Measurements from ENCODE around the gene PRPF8. TPM values are rescaled to one million over a fixed set of nuclear protein-coding genes. Genes with fewer than 3 reads are reported as not detected.
A peak's percentile ranks its signal among the peaks of the same experiment; 100 is the strongest.

PRPF8 gene
- total and polyA plus RNA-seq, 7 donors: 25.9 to 155 (median 115) TPM

DNA sequence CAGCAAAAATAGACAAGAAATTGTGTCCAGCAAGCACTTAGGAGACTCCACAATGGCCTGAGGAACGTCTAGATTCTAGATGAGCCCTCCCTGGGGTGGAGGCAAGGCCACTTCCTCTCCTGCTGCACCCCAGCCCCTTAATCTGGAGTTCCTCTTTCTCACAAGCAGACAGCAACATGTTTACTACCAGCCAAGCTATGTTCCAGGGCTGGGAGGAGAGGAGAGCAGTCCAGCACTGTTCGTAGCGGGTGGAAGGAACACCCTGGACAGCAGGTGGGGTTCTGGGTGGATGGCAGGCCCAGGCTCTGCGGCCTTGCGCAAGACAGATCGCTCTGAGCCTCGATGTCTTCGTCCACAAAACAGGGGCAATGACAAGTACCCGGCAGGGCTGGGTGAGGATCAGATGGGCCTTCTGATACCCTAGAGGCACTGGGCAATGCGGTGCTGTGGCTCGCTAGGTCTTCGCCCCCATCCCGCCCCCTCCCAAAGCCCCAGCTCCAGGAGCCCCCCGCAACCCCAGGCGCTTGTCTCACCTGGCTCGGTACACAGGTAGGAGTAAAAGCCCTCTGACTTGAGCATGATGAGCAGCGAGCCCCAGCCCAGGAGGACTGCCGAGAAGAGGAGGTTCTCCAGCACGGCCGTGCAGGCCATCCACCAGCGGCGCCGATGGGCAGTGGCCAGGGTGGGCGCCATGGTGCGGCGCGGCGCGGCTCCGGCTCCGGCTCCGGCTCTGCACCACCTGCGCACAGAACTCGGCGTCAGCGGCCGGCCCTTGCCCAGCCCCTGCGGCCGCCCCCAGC lies 57.3 kb downstream of the PRPF8 start:
- Histone ChIP-seq H3K36me3 (no peaks in the 10 kb centered on the region), H3K27me3 (no peaks in the 10 kb centered on the region), H3K9me3 (no peaks in the 10 kb centered on the region), H3K4me1 (peaks cover 0 to 30% (median 20%) of the 10 kb centered on the region in 4 donors), H3K4me3 (peak overlapping the region; percentile 57 to 74 (median 66)), H3K27ac (peak overlapping the region; percentile 86 to 97 (median 94))
- intact Hi-C loops (cut with DNase I): loop anchor here (10.0 kb wide), 1 partner anchor 263 kb away; no protein-coding TSS in a partner anchor
- TF ChIP-seq POLR2AphosphoS5 (IDR thresholded peaks at IDR 0.05) (peak; percentile 14 to 58 (median 38)), EP300 (IDR thresholded peaks at IDR 0.05) (no peak)
- 14 to 16% methylated on average over 39 of the region's 39 CpGs for WGBS, 2 donors
- no peak for DNase-seq

DNA sequence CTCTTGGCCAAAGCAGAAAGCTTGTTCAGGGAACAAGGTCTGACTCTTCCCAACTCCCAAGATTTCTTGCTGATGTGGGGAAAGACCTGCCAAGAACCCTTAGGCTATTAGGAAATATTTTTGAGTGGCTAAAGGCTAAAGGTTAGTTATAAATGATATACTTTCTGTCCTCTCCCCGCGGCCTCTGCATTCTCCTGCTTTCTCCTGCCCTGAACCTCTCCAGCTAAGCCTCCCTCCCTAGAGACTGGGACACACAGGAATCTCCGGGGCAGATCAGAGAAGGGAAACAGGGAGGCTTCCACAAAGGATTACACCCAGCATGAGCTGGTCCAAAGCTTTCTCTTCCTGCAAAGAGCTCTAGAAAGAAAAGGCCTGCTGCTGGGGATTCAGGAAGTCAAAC lies 58.3 kb downstream of the PRPF8 start:
- Histone ChIP-seq H3K36me3 (no peaks in the 10 kb centered on the region), H3K4me1 (peaks cover 0 to 30% (median 20%) of the 10 kb centered on the region in 4 donors), H3K4me3 (no peak overlapping the region), H3K27ac (peak overlapping the region in 3 of 4 donors; percentile 29 to 92 (median 37)), H3K9me3 (no peaks in the 10 kb centered on the region), H3K27me3 (no peaks in the 10 kb centered on the region)
- 76 to 80% methylated on average over 3 of the region's 3 CpGs for WGBS, 2 donors
- TF ChIP-seq, protein P1, sequence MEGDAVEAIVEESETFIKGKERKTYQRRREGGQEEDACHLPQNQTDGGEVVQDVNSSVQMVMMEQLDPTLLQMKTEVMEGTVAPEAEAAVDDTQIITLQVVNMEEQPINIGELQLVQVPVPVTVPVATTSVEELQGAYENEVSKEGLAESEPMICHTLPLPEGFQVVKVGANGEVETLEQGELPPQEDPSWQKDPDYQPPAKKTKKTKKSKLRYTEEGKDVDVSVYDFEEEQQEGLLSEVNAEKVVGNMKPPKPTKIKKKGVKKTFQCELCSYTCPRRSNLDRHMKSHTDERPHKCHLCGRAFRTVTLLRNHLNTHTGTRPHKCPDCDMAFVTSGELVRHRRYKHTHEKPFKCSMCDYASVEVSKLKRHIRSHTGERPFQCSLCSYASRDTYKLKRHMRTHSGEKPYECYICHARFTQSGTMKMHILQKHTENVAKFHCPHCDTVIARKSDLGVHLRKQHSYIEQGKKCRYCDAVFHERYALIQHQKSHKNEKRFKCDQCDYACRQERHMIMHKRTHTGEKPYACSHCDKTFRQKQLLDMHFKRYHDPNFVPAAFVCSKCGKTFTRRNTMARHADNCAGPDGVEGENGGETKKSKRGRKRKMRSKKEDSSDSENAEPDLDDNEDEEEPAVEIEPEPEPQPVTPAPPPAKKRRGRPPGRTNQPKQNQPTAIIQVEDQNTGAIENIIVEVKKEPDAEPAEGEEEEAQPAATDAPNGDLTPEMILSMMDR (IDR thresholded peaks at IDR 0.05): no peak
- TF ChIP-seq EP300 (IDR thresholded peaks at IDR 0.05) (no peak), POLR2AphosphoS5 (IDR thresholded peaks at IDR 0.05) (no peak), POLR2A (IDR thresholded peaks at IDR 0.05) (no peak)
- intact Hi-C loops (cut with DNase I): loop anchor here (10.0 kb wide), 1 partner anchor 262 kb away; no protein-coding TSS in a partner anchor
- DNase-seq: no peak

DNA sequence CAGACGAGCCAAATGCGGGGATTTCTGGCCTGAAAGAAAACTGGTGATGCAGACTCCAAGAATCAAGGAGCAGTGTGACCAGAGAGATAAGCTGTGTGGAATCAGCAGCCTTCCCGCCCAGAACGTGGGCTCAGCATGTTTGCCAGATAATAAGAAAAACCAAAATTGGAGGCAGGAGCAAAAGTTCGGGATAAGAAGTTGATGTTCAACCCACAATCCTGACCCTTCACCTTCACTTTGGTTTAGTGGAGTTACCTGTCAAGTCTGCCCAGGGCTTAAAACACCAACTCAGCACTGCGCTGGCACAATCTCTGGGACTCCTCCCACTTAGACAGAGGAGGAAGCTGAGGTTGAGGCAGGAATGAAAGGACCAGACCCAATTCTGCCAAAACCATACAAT lies 59.1 kb downstream of the PRPF8 start:
- Histone ChIP-seq H3K9me3 (no peaks in the 10 kb centered on the region), H3K4me1 (peaks cover 0 to 30% (median 20%) of the 10 kb centered on the region in 4 donors), H3K36me3 (no peaks in the 10 kb centered on the region), H3K4me3 (no peak overlapping the region), H3K27ac (no peak overlapping the region), H3K27me3 (no peaks in the 10 kb centered on the region)
- TF ChIP-seq EP300 (IDR thresholded peaks at IDR 0.05): no peak
- no peak for TF ChIP-seq POLR2AphosphoS5 (IDR thresholded peaks at IDR 0.05)
- TF ChIP-seq, protein P1 (IDR thresholded peaks at IDR 0.05): no peak
- TF ChIP-seq POLR2A (IDR thresholded peaks at IDR 0.05): no peak
- WGBS, 2 donors: 86 to 88% methylated on average over 6 of the region's 6 CpGs
- intact Hi-C loops (cut with DNase I): loop anchor here (10.0 kb wide), 1 partner anchor 261 kb away; no protein-coding TSS in a partner anchor
- no peak for DNase-seq

DNA sequence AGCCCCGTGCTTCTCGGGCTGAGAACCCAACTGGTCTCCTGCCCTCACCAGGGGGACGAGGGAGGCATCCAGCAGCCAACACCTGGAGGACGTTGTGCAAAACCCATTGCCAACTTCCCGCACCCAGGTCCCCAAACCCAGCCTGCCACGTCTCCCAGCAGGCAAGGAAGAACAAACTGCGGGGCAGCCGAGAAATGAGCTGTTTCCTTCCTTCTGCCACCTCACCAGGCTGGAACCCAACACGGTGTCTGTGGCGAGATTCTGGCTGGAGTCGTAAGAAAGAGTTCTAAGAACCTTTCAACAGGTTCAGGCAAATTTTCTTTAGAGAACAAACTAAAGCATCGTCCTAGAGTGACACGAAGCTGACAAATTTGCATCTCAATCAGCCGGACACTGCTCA lies 59.6 kb downstream of the PRPF8 start:
- Histone ChIP-seq H3K9me3 (no peaks in the 10 kb centered on the region), H3K27me3 (no peaks in the 10 kb centered on the region), H3K27ac (no peak overlapping the region), H3K4me1 (peaks cover 0 to 28% (median 19%) of the 10 kb centered on the region in 4 donors), H3K36me3 (no peaks in the 10 kb centered on the region), H3K4me3 (no peak overlapping the region)
- TF ChIP-seq, protein P1 (IDR thresholded peaks at IDR 0.05): no peak
- DNase-seq: no peak
- 77 to 91% methylated on average over 14 of the region's 14 CpGs for WGBS, 2 donors
- intact Hi-C loops (cut with DNase I): loop anchor here (10.0 kb wide), 1 partner anchor 260 kb away; no protein-coding TSS in a partner anchor

DNA sequence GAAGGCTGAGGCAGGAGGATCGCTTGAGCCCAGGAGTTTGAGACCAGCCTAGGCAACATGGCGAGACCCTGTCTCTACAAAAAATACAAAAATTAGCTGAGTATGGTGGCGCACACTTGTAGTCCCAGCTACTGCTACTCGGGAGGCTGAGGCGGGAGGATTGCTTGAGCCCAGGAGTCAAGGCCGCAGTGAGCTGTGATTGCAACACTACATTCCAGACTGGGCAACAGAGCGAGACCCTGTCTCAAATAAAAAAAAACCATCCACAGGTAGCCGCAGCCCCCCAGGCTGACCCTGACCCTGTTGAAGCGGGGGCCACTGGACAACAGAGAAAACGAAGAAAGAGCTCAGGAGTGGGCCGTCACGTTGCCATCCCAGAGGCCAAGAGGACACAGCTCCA lies 60.0 kb downstream of the PRPF8 start:
- H3K27me3 ChIP-seq: no peaks in the 10 kb centered on the region
- TF ChIP-seq, protein P1 (IDR thresholded peaks at IDR 0.05): no peak
- TF ChIP-seq POLR2A (IDR thresholded peaks at IDR 0.05) (no peak), EP300 (IDR thresholded peaks at IDR 0.05) (no peak), POLR2AphosphoS5 (IDR thresholded peaks at IDR 0.05) (no peak)
- H3K4me1 ChIP-seq: peaks cover 0 to 24% (median 15%) of the 10 kb centered on the region in 4 donors
- H3K4me3 ChIP-seq: no peak overlapping the region
- no peak overlapping the region for H3K27ac ChIP-seq
- intact Hi-C loops (cut with DNase I): loop anchor here (10.0 kb wide), 1 partner anchor 260 kb away; no protein-coding TSS in a partner anchor
- WGBS, 2 donors: 88 to 89% methylated on average over 12 of the region's 12 CpGs
- H3K36me3 ChIP-seq: no peaks in the 10 kb centered on the region
- H3K9me3 ChIP-seq: no peaks in the 10 kb centered on the region
- DNase-seq: no peak
